ENCODE data around the gene GDF10. TPM values are rescaled to one million over a fixed set of nuclear protein-coding genes. Genes with fewer than 3 reads are reported as not detected.

Gene GDF10
- total and polyA plus RNA-seq, 4 donors = 2.3 to 34.7 (median 16.6) TPM

- ATAC-seq (ENCODE audit: insufficient read depth, low FRiP score) (no peak), DNase-seq (no peak)
- H3K27me3 ChIP-seq (ENCODE audit: control insufficient read depth in 3 of 3, insufficient read depth in 3 of 3, low read length in 2 of 3) = no peaks in the 10 kb centered on the region
- 87 to 92% methylated on average over 3 of the region's 3 CpGs for WGBS, 2 donors
- TF ChIP-seq CTCF (IDR thresholded peaks at IDR 0.05; ENCODE audit: control extremely low read depth, extremely low read depth) = no peak
- H3K4me3 ChIP-seq = no peak overlapping the region
- H3K9me3 ChIP-seq (ENCODE audit: control insufficient read depth in 4 of 4, insufficient read depth in 3 of 4, low read length in 3 of 4) = no peaks in the 10 kb centered on the region
- H3K4me1 ChIP-seq (ENCODE audit: control insufficient read depth in 5 of 5, insufficient read depth in 5 of 5, low read length in 5 of 5) = no peaks in the 10 kb centered on the region
- no peak overlapping the region for H3K27ac ChIP-seq (ENCODE audit: low read depth in 1 of 2, low read length in 1 of 2)
- no peak overlapping the region for H3K9ac ChIP-seq (ENCODE audit: insufficient read depth in 1 of 2, low read length in 2 of 2)
- no peaks in the 10 kb centered on the region for H3K36me3 ChIP-seq (ENCODE audit: control insufficient read depth in 4 of 4, insufficient read depth in 4 of 4, low read length in 4 of 4)
Measured at GRCh38 chr10:47278720-47279119, 21.3 kb upstream of the GDF10 start.

- H3K9me3 ChIP-seq (ENCODE audit: control insufficient read depth in 4 of 4, insufficient read depth in 3 of 4, low read length in 3 of 4) = no peaks in the 10 kb centered on the region
- H3K36me3 ChIP-seq (ENCODE audit: control insufficient read depth in 4 of 4, insufficient read depth in 4 of 4, low read length in 4 of 4) = no peaks in the 10 kb centered on the region
- no peaks in the 10 kb centered on the region for H3K27me3 ChIP-seq (ENCODE audit: control insufficient read depth in 3 of 3, insufficient read depth in 3 of 3, low read length in 2 of 3)
- ATAC-seq (ENCODE audit: insufficient read depth, low FRiP score) (no peak), DNase-seq (no peak)
- no peak overlapping the region for H3K9ac ChIP-seq (ENCODE audit: insufficient read depth in 1 of 2, low read length in 2 of 2)
- no peak overlapping the region for H3K4me3 ChIP-seq
- H3K27ac ChIP-seq (ENCODE audit: low read depth in 1 of 2, low read length in 1 of 2) = no peak overlapping the region
- H3K4me1 ChIP-seq (ENCODE audit: control insufficient read depth in 5 of 5, insufficient read depth in 5 of 5, low read length in 5 of 5) = no peaks in the 10 kb centered on the region
- WGBS, 2 donors = 92 to 94% methylated on average over 2 of the region's 2 CpGs
- TF ChIP-seq CTCF (IDR thresholded peaks at IDR 0.05; ENCODE audit: control extremely low read depth, extremely low read depth) = no peak
Measured at GRCh38 chr10:47279276-47279675, 20.7 kb upstream of the GDF10 start.

- Histone ChIP-seq H3K4me1 (ENCODE audit: control insufficient read depth in 5 of 5, insufficient read depth in 5 of 5, low read length in 5 of 5) (peaks cover 0 to 8% (median 0%) of the 10 kb centered on the region in 5 donors), H3K27me3 (ENCODE audit: control insufficient read depth in 3 of 3, insufficient read depth in 3 of 3, low read length in 2 of 3) (no peaks in the 10 kb centered on the region), H3K36me3 (ENCODE audit: control insufficient read depth in 4 of 4, insufficient read depth in 4 of 4, low read length in 4 of 4) (no peaks in the 10 kb centered on the region), H3K9ac (ENCODE audit: insufficient read depth in 1 of 2, low read length in 2 of 2) (no peak overlapping the region), H3K27ac (ENCODE audit: low read depth in 1 of 2, low read length in 1 of 2) (no peak overlapping the region), H3K4me3 (no peak overlapping the region), H3K9me3 (ENCODE audit: control insufficient read depth in 4 of 4, insufficient read depth in 3 of 4, low read length in 3 of 4) (no peaks in the 10 kb centered on the region)
- no peak for TF ChIP-seq CTCF (IDR thresholded peaks at IDR 0.05; ENCODE audit: control extremely low read depth, extremely low read depth)
- ATAC-seq (ENCODE audit: insufficient read depth, low FRiP score) = no peak
- WGBS, 2 donors = 84 to 85% methylated on average over 6 of the region's 6 CpGs
- no peak for DNase-seq
Measured at GRCh38 chr10:47282005-47282656, 17.9 kb upstream of the GDF10 start.

- TF ChIP-seq CTCF (IDR thresholded peaks at IDR 0.05; ENCODE audit: control extremely low read depth, extremely low read depth) = no peak
Measured at GRCh38 chr10:47282657-47283018, 17.4 kb upstream of the GDF10 start.

More at GRCh38 chr10:47282657-47283018, 17.4 kb upstream of the GDF10 start:
- H3K27ac ChIP-seq (ENCODE audit: low read depth in 1 of 2, low read length in 1 of 2) = no peak overlapping the region
- WGBS, 2 donors = 91 to 93% methylated on average over 6 of the region's 6 CpGs
- H3K4me3 ChIP-seq = no peak overlapping the region
- no peaks in the 10 kb centered on the region for H3K9me3 ChIP-seq (ENCODE audit: control insufficient read depth in 4 of 4, insufficient read depth in 3 of 4, low read length in 3 of 4)
- no peaks in the 10 kb centered on the region for H3K27me3 ChIP-seq (ENCODE audit: control insufficient read depth in 3 of 3, insufficient read depth in 3 of 3, low read length in 2 of 3)
- no peak for DNase-seq
- H3K36me3 ChIP-seq (ENCODE audit: control insufficient read depth in 4 of 4, insufficient read depth in 4 of 4, low read length in 4 of 4) = no peaks in the 10 kb centered on the region
- peaks cover 0 to 13% (median 3%) of the 10 kb centered on the region in 5 donors for H3K4me1 ChIP-seq (ENCODE audit: control insufficient read depth in 5 of 5, insufficient read depth in 5 of 5, low read length in 5 of 5)
- no peak overlapping the region for H3K9ac ChIP-seq (ENCODE audit: insufficient read depth in 1 of 2, low read length in 2 of 2)
- no peak for ATAC-seq (ENCODE audit: insufficient read depth, low FRiP score)
